Measurements from ENCODE around the gene ATP8B1.
"Not testable (repeated sequence)": the region's sequence is repeated elsewhere in the genome, so short reads cannot be mapped to it uniquely, and the experiment has no call there.

ATP8B1 gene

DNA sequence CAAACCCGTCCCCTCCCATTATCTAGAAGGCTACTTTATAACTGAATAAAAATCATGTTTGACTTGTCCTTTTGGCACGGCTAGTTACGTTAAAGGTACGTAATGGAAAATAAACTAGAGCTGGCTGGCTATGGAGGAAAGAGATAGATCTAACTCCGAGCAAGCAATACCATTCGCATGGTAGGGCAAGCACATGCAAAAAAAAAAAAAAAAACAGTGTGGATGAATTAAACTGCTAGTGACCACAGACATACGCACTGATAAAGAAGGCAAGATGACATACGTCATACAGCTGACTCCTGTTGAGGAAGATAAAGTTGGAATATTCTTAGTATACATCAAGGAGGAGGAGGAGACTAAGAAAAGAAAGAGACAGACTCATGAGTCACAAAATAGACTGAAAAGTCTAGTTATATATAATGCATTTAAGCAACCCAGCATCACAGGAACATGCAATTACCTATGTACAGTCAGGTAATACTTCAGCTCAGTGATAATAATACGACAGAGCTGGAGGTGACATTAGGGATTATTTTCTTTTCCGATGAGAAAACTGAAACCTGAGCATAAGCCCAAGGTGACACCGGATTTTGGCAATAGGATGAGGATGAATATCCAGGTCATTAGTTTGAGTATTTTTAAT is 143.5 kb downstream of the ATP8B1 start:
- Histone ChIP-seq H3K9ac (ENCODE audit: low read length in 5 of 5) (no peak overlapping the region), H3K27me3 (ENCODE audit: control insufficient read depth in 5 of 5, insufficient read depth in 4 of 5, low read length in 5 of 5) (no peaks in the 10 kb centered on the region), H3K27ac (ENCODE audit: low read depth, low read length) (no peak overlapping the region), H3K4me1 (ENCODE audit: control insufficient read depth in 5 of 5, insufficient read depth in 5 of 5, low read length in 5 of 5) (peaks cover 0 to 9% (median 4%) of the 10 kb centered on the region in 5 donors), H3K4me3 (ENCODE audit: low read depth in 1 of 5, low read length in 5 of 5) (no peak overlapping the region), H3K36me3 (ENCODE audit: control insufficient read depth in 5 of 5, insufficient read depth in 5 of 5, low read length in 5 of 5) (peaks cover 3 to 34% (median 18%) of the 10 kb centered on the region in 5 donors), H3K9me3 (ENCODE audit: control insufficient read depth in 5 of 5, low read length in 5 of 5) (peaks cover 4 to 11% (median 9%) of the 10 kb centered on the region in 5 donors)

DNA sequence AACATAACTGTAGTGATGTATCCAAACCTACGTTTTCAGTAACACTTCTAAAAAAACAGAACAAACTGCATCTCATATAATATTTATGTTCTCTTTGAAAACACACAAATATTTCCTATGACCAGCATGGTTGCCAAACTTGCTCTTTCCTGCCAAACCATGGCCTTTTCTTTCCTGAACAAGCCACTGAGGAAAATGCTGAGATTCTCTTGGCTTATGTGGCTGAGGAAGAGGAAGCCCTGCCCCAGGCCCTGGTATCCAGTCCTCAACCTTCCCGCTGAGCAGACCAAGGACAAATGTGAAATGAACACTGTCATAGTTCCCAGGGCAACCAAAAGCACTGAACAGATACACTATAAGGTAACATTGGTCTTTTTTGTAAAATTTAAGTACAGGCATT is 145.6 kb downstream of the ATP8B1 start:
- Histone ChIP-seq H3K4me3 (ENCODE audit: low read depth in 1 of 5, low read length in 5 of 5) (no peak overlapping the region), H3K36me3 (ENCODE audit: control insufficient read depth in 5 of 5, insufficient read depth in 5 of 5, low read length in 5 of 5) (peaks cover 3 to 36% (median 26%) of the 10 kb centered on the region in 5 donors), H3K4me1 (ENCODE audit: control insufficient read depth in 5 of 5, insufficient read depth in 5 of 5, low read length in 5 of 5) (peaks cover 0 to 8% (median 4%) of the 10 kb centered on the region in 5 donors), H3K9me3 (ENCODE audit: control insufficient read depth in 5 of 5, low read length in 5 of 5) (peaks cover 4 to 11% (median 9%) of the 10 kb centered on the region in 5 donors), H3K9ac (ENCODE audit: low read length in 5 of 5) (peak overlapping the region in 1 of 5 donors; percentile 35), H3K27ac (ENCODE audit: low read depth, low read length) (peak overlapping the region; percentile 8), H3K27me3 (ENCODE audit: control insufficient read depth in 5 of 5, insufficient read depth in 4 of 5, low read length in 5 of 5) (no peaks in the 10 kb centered on the region)

DNA sequence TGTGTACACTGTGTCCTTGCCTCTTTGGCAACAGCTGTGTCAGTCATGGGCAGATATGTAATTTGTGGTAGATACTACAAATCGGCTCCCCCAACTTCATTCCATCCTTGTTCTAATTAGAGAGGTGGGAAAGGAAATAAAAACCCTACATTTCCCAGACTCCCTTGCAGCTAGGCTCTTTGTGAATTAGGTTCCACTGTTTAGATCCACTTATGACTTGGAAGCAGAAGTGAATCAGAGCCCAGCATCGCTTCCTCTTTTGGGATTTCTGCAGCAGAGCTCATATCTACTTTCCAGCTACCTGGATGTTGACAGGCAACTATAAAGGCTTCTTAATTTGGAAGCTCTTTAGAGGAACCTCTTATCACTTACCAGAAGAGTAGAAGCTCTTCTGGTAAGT is 147.4 kb downstream of the ATP8B1 start:
- H3K9ac ChIP-seq (ENCODE audit: low read length in 5 of 5) = no peak overlapping the region
- H3K27ac ChIP-seq (ENCODE audit: low read depth, low read length) = no peak overlapping the region
- peaks cover 4 to 11% (median 9%) of the 10 kb centered on the region in 5 donors for H3K9me3 ChIP-seq (ENCODE audit: control insufficient read depth in 5 of 5, low read length in 5 of 5)
- H3K4me3 ChIP-seq (ENCODE audit: low read depth in 1 of 5, low read length in 5 of 5) = peak overlapping the region in 2 of 5 donors; percentile 2 to 23
- peaks cover 0 to 11% (median 4%) of the 10 kb centered on the region in 5 donors for H3K4me1 ChIP-seq (ENCODE audit: control insufficient read depth in 5 of 5, insufficient read depth in 5 of 5, low read length in 5 of 5)
- no peaks in the 10 kb centered on the region for H3K27me3 ChIP-seq (ENCODE audit: control insufficient read depth in 5 of 5, insufficient read depth in 4 of 5, low read length in 5 of 5)
- H3K36me3 ChIP-seq (ENCODE audit: control insufficient read depth in 5 of 5, insufficient read depth in 5 of 5, low read length in 5 of 5) = peaks cover 3 to 31% (median 27%) of the 10 kb centered on the region in 5 donors

DNA sequence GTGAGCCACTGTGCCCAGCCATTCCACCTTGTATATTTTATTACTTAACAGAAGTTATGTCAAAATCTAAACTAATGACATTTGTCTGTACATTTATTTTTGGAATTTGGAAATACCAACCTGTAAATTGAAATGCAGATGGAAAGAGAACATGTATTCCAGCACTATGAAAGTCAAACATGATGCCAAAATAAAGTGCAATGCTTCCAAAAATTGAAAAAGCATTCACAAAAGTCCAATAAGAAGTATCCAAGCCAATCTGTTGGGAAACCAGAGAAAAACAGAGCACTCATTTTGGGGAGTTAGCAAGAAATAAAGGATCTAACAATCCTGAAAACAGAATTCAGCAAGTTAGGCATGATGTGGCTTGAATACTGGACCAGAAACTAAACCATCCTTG is 151.2 kb downstream of the ATP8B1 start:
- peaks cover 0 to 26% (median 20%) of the 10 kb centered on the region in 5 donors for H3K36me3 ChIP-seq (ENCODE audit: control insufficient read depth in 5 of 5, insufficient read depth in 5 of 5, low read length in 5 of 5)
- H3K9me3 ChIP-seq (ENCODE audit: control insufficient read depth in 5 of 5, low read length in 5 of 5) = peaks cover 4 to 11% (median 9%) of the 10 kb centered on the region in 5 donors
- H3K4me1 ChIP-seq (ENCODE audit: control insufficient read depth in 5 of 5, insufficient read depth in 5 of 5, low read length in 5 of 5) = peaks cover 0 to 16% (median 6%) of the 10 kb centered on the region in 5 donors
- no peaks in the 10 kb centered on the region for H3K27me3 ChIP-seq (ENCODE audit: control insufficient read depth in 5 of 5, insufficient read depth in 4 of 5, low read length in 5 of 5)
- H3K4me3 ChIP-seq (ENCODE audit: low read depth in 1 of 5, low read length in 5 of 5) = no peak overlapping the region
- H3K9ac ChIP-seq (ENCODE audit: low read length in 5 of 5) = no peak overlapping the region
- H3K27ac ChIP-seq (ENCODE audit: low read depth, low read length) = no peak overlapping the region

DNA sequence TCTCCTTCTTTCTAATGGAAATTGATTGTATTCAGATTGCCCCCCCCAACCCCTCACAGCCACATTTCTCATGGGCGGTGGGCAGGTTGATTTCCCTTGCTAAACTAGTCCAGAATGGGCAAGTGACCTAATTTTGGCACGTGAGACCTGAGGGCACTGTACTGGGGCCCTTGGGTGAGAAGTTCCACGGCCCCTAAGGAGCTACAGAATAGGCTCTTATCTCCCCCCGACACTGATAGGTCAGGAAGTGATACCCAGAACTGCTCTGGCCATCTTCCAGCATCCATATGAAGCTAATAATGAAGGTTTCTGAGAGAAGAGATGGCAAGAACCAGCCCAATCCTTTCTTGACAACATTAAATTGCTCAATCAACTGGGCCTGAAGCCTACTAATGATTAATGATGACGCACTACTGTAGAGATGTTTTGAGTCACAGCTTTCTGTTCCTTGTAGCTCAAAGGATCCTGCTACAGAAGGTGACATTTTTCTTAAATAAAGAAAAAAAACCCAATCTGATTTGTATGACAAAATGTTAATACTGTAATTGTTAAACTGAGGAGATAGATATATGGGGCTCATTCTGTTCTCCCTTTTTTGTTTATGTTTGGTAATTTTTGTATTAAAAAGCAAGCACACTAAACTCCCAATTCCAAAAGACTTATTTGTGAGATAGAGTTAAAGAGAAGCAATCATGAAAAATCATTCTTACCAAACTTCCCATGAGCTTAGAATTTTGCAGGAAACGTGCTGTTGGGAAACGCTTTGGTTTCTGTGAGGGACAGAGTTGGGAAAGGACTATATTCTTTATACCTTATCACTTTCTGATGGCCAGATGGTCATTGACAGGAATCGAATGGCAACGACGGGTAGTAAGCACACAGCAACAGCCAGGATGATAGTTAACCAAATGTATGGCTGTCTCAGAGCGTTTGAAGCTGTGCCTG is 153.3 kb downstream of the ATP8B1 start:
- peaks cover 0 to 19% (median 13%) of the 10 kb centered on the region in 5 donors for H3K36me3 ChIP-seq (ENCODE audit: control insufficient read depth in 5 of 5, insufficient read depth in 5 of 5, low read length in 5 of 5)
- peak overlapping the region in 1 of 5 donors; percentile 12 for H3K9ac ChIP-seq (ENCODE audit: low read length in 5 of 5)
- H3K9me3 ChIP-seq (ENCODE audit: control insufficient read depth in 5 of 5, low read length in 5 of 5) = no peaks in the 10 kb centered on the region
- H3K27ac ChIP-seq (ENCODE audit: low read depth, low read length) = peak overlapping the region; percentile 21
- H3K4me3 ChIP-seq (ENCODE audit: low read depth in 1 of 5, low read length in 5 of 5) = no peak overlapping the region
- peaks cover 0 to 16% (median 6%) of the 10 kb centered on the region in 5 donors for H3K4me1 ChIP-seq (ENCODE audit: control insufficient read depth in 5 of 5, insufficient read depth in 5 of 5, low read length in 5 of 5)
- H3K27me3 ChIP-seq (ENCODE audit: control insufficient read depth in 5 of 5, insufficient read depth in 4 of 5, low read length in 5 of 5) = no peaks in the 10 kb centered on the region

DNA sequence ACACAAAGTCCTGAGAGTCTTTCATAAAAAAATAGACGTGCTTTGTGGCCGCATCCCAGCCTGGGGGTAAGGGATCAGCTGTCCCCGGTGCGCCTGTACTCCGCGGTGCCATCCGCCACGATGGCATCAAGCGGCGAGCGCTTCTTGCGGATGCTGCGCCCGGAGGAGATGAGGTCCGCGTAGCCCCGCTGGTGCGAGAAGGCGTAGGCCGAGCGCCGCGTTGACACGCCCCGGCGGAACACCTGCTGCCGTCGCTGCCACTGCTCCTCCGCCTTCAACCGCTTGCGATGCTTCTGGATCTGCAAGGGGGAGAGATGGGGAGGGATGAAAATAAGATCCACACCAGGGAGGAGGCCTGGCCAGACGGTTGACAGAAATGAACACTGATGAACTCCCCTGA is 154.7 kb downstream of the ATP8B1 start:
- H3K9ac ChIP-seq (ENCODE audit: low read length in 5 of 5) = no peak overlapping the region
- H3K27me3 ChIP-seq (ENCODE audit: control insufficient read depth in 5 of 5, insufficient read depth in 4 of 5, low read length in 5 of 5) = no peaks in the 10 kb centered on the region
- H3K9me3 ChIP-seq (ENCODE audit: control insufficient read depth in 5 of 5, low read length in 5 of 5) = no peaks in the 10 kb centered on the region
- no peak overlapping the region for H3K4me3 ChIP-seq (ENCODE audit: low read depth in 1 of 5, low read length in 5 of 5)
- H3K36me3 ChIP-seq (ENCODE audit: control insufficient read depth in 5 of 5, insufficient read depth in 5 of 5, low read length in 5 of 5) = peaks cover 0 to 16% (median 9%) of the 10 kb centered on the region in 5 donors
- H3K4me1 ChIP-seq (ENCODE audit: control insufficient read depth in 5 of 5, insufficient read depth in 5 of 5, low read length in 5 of 5) = peaks cover 0 to 16% (median 6%) of the 10 kb centered on the region in 5 donors
- no peak overlapping the region for H3K27ac ChIP-seq (ENCODE audit: low read depth, low read length)

DNA sequence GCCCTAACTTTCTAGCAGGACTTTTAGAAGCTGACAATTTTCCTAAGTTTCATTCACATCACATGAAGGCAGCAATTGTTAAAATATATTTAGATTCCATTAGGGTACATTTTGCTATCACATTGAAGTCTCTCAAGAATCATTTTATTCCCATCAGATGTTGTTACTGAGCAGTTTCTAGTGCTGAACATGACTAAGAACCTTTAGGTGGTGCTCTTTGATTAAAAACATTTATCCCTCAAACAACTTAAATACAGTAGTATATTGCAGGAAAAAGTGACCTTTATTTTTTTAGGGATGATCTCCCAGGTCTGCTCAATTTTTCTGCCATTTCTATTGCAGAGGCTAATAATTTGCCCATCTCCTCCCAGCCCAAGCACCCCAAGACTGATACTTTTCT is 158.6 kb downstream of the ATP8B1 start:
- Histone ChIP-seq H3K4me1 (ENCODE audit: control insufficient read depth in 5 of 5, insufficient read depth in 5 of 5, low read length in 5 of 5) (peaks cover 0 to 4% (median 2%) of the 10 kb centered on the region in 5 donors), H3K9me3 (ENCODE audit: control insufficient read depth in 5 of 5, low read length in 5 of 5) (no peaks in the 10 kb centered on the region), H3K27ac (ENCODE audit: low read depth, low read length) (no peak overlapping the region), H3K27me3 (ENCODE audit: control insufficient read depth in 5 of 5, insufficient read depth in 4 of 5, low read length in 5 of 5) (no peaks in the 10 kb centered on the region), H3K4me3 (ENCODE audit: low read depth in 1 of 5, low read length in 5 of 5) (no peak overlapping the region), H3K9ac (ENCODE audit: low read length in 5 of 5) (no peak overlapping the region), H3K36me3 (ENCODE audit: control insufficient read depth in 5 of 5, insufficient read depth in 5 of 5, low read length in 5 of 5) (peaks cover 0 to 15% (median 9%) of the 10 kb centered on the region in 5 donors)

DNA sequence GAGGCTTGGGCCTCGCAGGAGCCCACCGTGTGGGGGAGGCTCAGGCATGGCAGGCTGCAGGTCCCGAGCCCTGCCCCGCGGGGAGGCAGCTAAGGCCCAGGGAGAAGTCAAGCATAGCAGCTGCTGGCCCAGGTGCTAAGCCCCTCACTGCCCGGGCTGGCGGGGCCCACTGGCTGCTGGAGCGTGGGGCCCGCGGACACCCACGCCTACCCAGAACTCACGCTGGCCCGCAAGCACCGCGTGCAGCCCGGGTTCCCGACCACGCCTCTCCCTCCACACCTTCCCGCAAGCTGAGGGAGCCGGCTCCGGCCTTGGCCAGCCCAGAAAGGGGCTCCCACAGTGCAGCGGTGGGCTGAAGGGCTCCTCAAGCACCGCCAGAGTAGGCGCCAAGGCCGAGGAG is 159.4 kb downstream of the ATP8B1 start:
- H3K4me3 ChIP-seq (ENCODE audit: low read depth in 1 of 5, low read length in 5 of 5); H3K27me3 ChIP-seq (ENCODE audit: control insufficient read depth in 5 of 5, insufficient read depth in 4 of 5, low read length in 5 of 5); H3K27ac ChIP-seq (ENCODE audit: low read depth, low read length); H3K4me1 ChIP-seq (ENCODE audit: control insufficient read depth in 5 of 5, insufficient read depth in 5 of 5, low read length in 5 of 5); H3K9me3 ChIP-seq (ENCODE audit: control insufficient read depth in 5 of 5, low read length in 5 of 5); H3K9ac ChIP-seq (ENCODE audit: low read length in 5 of 5): not testable (repeated sequence)
- H3K36me3 ChIP-seq (ENCODE audit: control insufficient read depth in 5 of 5, insufficient read depth in 5 of 5, low read length in 5 of 5) = peaks cover 0 to 15% (median 5%) of the 10 kb centered on the region in 5 donors

DNA sequence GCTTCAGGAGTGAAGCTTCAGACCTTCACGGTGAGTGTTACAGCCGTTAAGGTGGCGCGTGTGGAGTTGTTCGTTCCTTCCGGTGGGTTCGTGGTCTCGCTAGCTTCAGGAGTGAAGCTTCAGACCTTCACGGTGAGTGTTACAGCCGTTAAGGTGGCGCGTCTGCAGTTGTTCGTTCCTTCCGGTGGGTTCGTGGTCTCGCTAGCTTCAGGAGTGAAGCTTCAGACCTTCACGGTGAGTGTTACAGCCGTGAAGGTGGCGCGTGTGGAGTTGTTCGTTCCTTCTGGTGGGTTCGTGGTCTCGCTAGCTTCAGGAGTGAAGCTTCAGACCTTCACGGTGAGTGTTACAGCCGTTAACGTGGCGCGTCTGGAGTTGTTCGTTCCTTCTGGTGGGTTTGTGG is 160.7 kb downstream of the ATP8B1 start:
- not testable (repeated sequence) for H3K4me3 ChIP-seq (ENCODE audit: low read depth in 1 of 5, low read length in 5 of 5); H3K9ac ChIP-seq (ENCODE audit: low read length in 5 of 5); H3K27me3 ChIP-seq (ENCODE audit: control insufficient read depth in 5 of 5, insufficient read depth in 4 of 5, low read length in 5 of 5); H3K4me1 ChIP-seq (ENCODE audit: control insufficient read depth in 5 of 5, insufficient read depth in 5 of 5, low read length in 5 of 5); H3K9me3 ChIP-seq (ENCODE audit: control insufficient read depth in 5 of 5, low read length in 5 of 5); H3K27ac ChIP-seq (ENCODE audit: low read depth, low read length); H3K36me3 ChIP-seq (ENCODE audit: control insufficient read depth in 5 of 5, insufficient read depth in 5 of 5, low read length in 5 of 5)

DNA sequence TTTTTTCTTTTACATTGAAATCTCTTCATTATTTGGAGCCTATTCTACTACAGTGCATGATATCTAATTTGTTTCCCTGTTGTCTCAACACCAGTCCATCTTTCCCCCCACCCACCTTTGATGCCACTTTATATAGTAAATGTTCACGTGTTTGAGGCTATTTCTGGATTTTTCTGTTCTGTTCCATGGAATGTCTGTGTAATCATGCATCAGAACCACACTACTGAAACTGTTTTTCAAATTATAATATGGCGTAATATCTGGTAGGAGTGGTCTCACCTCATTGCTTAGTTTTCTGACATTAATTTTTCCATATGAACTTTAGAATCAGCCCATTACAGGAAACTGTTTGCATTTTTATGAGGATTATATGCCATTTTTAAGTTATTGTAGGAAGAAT is 162.4 kb downstream of the ATP8B1 start:
- no peak overlapping the region for H3K9ac ChIP-seq (ENCODE audit: low read length in 5 of 5)
- no peak overlapping the region for H3K27ac ChIP-seq (ENCODE audit: low read depth, low read length)
- no peaks in the 10 kb centered on the region for H3K27me3 ChIP-seq (ENCODE audit: control insufficient read depth in 5 of 5, insufficient read depth in 4 of 5, low read length in 5 of 5)
- H3K9me3 ChIP-seq (ENCODE audit: control insufficient read depth in 5 of 5, low read length in 5 of 5) = no peaks in the 10 kb centered on the region
- H3K4me1 ChIP-seq (ENCODE audit: control insufficient read depth in 5 of 5, insufficient read depth in 5 of 5, low read length in 5 of 5) = peaks cover 0 to under 1% (median 0%) of the 10 kb centered on the region in 5 donors
- no peak overlapping the region for H3K4me3 ChIP-seq (ENCODE audit: low read depth in 1 of 5, low read length in 5 of 5)
- H3K36me3 ChIP-seq (ENCODE audit: control insufficient read depth in 5 of 5, insufficient read depth in 5 of 5, low read length in 5 of 5) = peaks cover 0 to 10% (median 2%) of the 10 kb centered on the region in 5 donors

All from subcutaneous abdominal adipose tissue (tissue), 5 donors.